Fibroblast of villous mesenchyme (primary cell): ENCODE data around the gene FGD4. TPM values are rescaled to one million over a fixed set of nuclear protein-coding genes. Genes with fewer than 3 reads are reported as not detected.
A peak's percentile ranks its signal among the peaks of the same experiment; 100 is the strongest.

ENCODE experiments used
- DNase-seq: peaks from one replicate; pipeline ENCODE4 v3.0.0-alpha.2; 2010; ENCODE audit warnings: low read depth
- H3K4me3 ChIP-seq: 2 replicates; pipeline ENCODE4 v1.5.1; 2011; ENCODE audit warnings: low read depth, mild to moderate bottlenecking, low read length
- total RNA-seq: library from RNA; depleted of rRNA; stranded (reverse); fragments of >200 nt; gene quantifications from 2 replicates; pipeline ENCODE4 v1.2.3, GENCODE V29; 2012
- TF ChIP-seq, protein P1 (sequence below): IDR thresholded peaks from 2 replicates; pipeline ENCODE4 v1.5.1; 2012; ENCODE audit warnings: low read depth, mild to moderate bottlenecking, low read length; ENCODE audit not compliant: insufficient read depth

FGD4 gene
- total RNA-seq, 1 donor = 4.7 TPM

DNA sequence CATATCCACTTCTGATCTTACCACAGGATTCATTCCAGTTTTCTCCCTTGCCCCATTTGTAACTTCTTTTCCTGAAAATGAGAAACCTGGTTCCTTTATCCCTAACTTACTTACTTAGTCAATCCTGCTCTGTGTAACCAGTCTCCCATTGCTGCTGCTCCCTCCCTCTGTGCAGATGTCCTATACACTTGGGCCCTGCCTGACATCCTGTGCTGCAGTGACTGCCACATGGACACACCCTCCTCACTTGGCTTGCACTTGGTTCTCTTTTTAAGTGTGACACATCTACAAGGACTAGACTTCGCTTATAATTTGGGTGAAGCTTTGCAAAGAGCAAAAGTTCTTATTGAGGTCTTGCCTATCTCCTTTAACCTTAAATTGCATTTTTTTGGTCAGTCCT lies 51.4 kb downstream of the FGD4 start:
- no peak for DNase-seq
- TF ChIP-seq, protein P1, sequence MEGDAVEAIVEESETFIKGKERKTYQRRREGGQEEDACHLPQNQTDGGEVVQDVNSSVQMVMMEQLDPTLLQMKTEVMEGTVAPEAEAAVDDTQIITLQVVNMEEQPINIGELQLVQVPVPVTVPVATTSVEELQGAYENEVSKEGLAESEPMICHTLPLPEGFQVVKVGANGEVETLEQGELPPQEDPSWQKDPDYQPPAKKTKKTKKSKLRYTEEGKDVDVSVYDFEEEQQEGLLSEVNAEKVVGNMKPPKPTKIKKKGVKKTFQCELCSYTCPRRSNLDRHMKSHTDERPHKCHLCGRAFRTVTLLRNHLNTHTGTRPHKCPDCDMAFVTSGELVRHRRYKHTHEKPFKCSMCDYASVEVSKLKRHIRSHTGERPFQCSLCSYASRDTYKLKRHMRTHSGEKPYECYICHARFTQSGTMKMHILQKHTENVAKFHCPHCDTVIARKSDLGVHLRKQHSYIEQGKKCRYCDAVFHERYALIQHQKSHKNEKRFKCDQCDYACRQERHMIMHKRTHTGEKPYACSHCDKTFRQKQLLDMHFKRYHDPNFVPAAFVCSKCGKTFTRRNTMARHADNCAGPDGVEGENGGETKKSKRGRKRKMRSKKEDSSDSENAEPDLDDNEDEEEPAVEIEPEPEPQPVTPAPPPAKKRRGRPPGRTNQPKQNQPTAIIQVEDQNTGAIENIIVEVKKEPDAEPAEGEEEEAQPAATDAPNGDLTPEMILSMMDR = no peak
- no peak overlapping the region for H3K4me3 ChIP-seq

GRCh38 chr12:32451816-32452215 lies 52.5 kb downstream of the FGD4 start:
- TF ChIP-seq, protein P1 = no peak
- no peak overlapping the region for H3K4me3 ChIP-seq
- DNase-seq = no peak

DNA sequence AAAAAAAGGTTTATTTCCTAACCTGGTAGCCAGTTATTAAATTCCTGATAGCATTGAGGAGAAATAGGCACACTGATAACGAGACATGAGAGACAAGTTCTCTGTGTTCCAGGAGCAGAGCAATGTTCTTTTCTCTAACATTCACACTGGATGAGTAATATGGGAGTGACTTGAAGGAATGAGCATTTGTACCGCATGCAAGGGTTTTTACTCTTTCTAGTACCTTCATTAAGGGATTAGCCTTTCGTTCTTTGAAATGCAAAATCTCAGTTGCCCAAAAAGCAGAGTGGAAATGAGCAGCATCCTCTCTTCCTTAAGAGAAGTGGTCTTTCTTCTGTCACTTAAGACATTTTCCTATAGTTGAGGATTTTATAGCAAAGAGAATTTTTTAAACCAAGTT lies 54.7 kb downstream of the FGD4 start:
- DNase-seq = peak; percentile 66
- H3K4me3 ChIP-seq = no peak overlapping the region
- TF ChIP-seq, protein P1 = no peak

GRCh38 chr12:32454866-32455265 lies 55.5 kb downstream of the FGD4 start:
- TF ChIP-seq, protein P1 = no peak
- DNase-seq = no peak
- no peak overlapping the region for H3K4me3 ChIP-seq

DNA sequence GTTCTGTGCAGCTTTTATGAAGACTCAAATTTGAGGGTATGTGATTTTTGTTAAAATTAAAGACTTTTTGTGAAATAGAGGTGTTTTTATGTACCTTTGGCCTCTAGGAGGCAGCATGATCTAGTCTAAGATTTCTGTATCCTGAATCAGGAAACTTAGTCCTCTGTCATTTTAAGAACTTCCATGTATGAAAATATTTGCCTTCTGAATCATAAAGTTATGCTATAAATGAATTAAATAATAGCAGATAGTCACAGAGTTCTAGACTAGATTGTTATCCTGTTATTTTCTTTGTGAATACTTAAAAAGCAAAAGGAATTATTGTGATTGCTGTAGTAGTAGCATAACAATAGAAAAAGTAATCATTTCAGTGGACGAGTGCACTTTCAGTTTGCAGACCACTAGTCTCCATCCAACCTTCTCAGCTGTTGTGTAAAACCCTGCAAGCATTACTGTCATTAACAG lies 56.3 kb downstream of the FGD4 start:
- peak; percentile 83 for DNase-seq
- peak overlapping the region; percentile 43 for H3K4me3 ChIP-seq
- TF ChIP-seq, protein P1 = peak; percentile 59

GRCh38 chr12:32457251-32458025 lies 58.1 kb downstream of the FGD4 start:
- no peak overlapping the region for H3K4me3 ChIP-seq
- TF ChIP-seq, protein P1 = no peak
- DNase-seq = no peak
